RWPE2 (cell line): Measurements from ENCODE around the gene CMSS1.

Source experiments
- ATAC-seq: fragments of 200-7000 bp; cut with Tn5 transposase; 3 replicates; pipeline ENCODE4 v1.9.1; 2021; ENCODE audit warnings: low read depth
- DNase-seq: peaks from one replicate; pipeline ENCODE4 v3.0.0-alpha.2; 2020; ENCODE audit warnings: low spot score
- H3K27ac ChIP-seq: fragments of 450-650 bp; 2 replicates; pipeline ENCODE4 v1.5.1; 2017; ENCODE audit warnings: mild to moderate bottlenecking; ENCODE audit not compliant: poor library complexity, severe bottlenecking
- H3K27me3 ChIP-seq: fragments of 250-450 bp; sonication (Bioruptor Pico); 2 replicates; pipeline ENCODE4 v1.5.1; 2021; ENCODE audit warnings: mild to moderate bottlenecking, moderate library complexity; ENCODE audit not compliant: insufficient read depth, poor library complexity, severe bottlenecking
- H3K36me3 ChIP-seq: fragments of 250-450 bp; sonication (Bioruptor Pico); 2 replicates; pipeline ENCODE4 v1.5.1; 2020; ENCODE audit warnings: low read depth, mild to moderate bottlenecking, moderate library complexity
- H3K4me1 ChIP-seq: fragments of 250-450 bp; sonication (Bioruptor Pico); 2 replicates; pipeline ENCODE4 v1.5.1; 2021; ENCODE audit warnings: mild to moderate bottlenecking, moderate library complexity; ENCODE audit not compliant: insufficient read depth, poor library complexity, severe bottlenecking
- H3K4me3 ChIP-seq: fragments of 250-450 bp; sonication (Bioruptor Pico); 2 replicates; pipeline ENCODE4 v1.5.1; 2021; ENCODE audit warnings: mild to moderate bottlenecking, moderate library complexity; ENCODE audit not compliant: severe bottlenecking
- H3K9me3 ChIP-seq: fragments of 250-450 bp; sonication (Bioruptor Pico); 2 replicates; pipeline ENCODE4 v1.5.1; 2021; ENCODE audit warnings: mild to moderate bottlenecking, moderate library complexity; ENCODE audit not compliant: severe bottlenecking
- TF ChIP-seq, protein P1 (sequence below): fragments of 450-650 bp; IDR thresholded peaks from one replicate; pipeline ENCODE4 v1.5.1; 2017; ENCODE audit warnings: mild to moderate bottlenecking, moderate library complexity; ENCODE audit not compliant: poor library complexity, severe bottlenecking

The CMSS1 gene

DNA sequence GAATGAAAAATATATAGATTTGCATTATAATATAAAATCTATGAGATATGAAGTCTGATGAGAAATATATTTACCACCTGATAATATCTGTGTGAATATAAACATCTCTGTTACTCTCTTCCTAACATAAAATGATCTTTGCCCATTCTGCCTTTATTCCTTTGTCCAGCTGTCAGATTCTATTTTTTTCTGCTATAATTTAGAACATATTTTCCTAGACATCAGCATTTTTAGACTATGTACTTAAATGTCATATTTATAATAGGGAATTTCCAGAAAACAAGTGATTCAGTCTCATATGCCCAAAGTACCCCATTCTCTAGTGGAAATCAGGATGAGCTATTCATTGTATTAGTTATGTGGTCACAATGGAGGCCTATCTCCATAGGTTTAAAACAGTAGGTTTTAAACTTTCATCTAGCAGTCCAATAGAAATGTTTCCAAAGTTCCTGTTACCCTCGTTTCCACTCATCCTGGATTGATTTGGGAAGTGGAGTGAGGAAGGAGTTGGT lies 213.3 kb downstream of the CMSS1 start:
- ATAC-seq = no peak

DNA sequence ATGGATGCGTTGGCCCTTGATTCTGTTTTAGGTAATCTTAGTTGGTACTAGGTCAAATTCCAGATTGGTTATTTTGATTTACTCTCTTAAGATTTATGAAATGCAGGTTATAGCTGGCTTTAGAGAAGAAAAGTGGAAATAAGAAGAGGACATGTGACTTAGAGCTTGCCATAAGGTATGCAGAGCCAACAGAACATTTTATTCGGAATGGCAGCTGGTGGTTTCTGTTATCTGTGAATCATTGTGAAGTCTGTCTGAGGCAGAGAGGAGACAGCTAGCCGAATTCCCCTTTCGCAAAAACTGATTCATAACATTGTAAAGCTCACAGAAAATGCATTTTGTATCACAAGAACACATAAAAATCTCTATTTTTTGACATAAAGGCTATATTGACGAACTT lies 214.6 kb downstream of the CMSS1 start:
- Histone ChIP-seq H3K9me3 (no peaks in the 10 kb centered on the region), H3K27me3 (no peaks in the 10 kb centered on the region), H3K4me3 (no peak overlapping the region), H3K36me3 (no peaks in the 10 kb centered on the region), H3K27ac (peak overlapping the region; percentile 77), H3K4me1 (peaks cover 24% of the 10 kb centered on the region)
- DNase-seq (no peak), ATAC-seq (peak; percentile 76; the same call in 2 of the 3 replicates)
- TF ChIP-seq, protein P1, sequence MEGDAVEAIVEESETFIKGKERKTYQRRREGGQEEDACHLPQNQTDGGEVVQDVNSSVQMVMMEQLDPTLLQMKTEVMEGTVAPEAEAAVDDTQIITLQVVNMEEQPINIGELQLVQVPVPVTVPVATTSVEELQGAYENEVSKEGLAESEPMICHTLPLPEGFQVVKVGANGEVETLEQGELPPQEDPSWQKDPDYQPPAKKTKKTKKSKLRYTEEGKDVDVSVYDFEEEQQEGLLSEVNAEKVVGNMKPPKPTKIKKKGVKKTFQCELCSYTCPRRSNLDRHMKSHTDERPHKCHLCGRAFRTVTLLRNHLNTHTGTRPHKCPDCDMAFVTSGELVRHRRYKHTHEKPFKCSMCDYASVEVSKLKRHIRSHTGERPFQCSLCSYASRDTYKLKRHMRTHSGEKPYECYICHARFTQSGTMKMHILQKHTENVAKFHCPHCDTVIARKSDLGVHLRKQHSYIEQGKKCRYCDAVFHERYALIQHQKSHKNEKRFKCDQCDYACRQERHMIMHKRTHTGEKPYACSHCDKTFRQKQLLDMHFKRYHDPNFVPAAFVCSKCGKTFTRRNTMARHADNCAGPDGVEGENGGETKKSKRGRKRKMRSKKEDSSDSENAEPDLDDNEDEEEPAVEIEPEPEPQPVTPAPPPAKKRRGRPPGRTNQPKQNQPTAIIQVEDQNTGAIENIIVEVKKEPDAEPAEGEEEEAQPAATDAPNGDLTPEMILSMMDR = no peak

More for the DNA sequence above, 213.3 kb downstream of the CMSS1 start:
- H3K27me3 ChIP-seq = no peaks in the 10 kb centered on the region
- H3K9me3 ChIP-seq = no peaks in the 10 kb centered on the region
- H3K27ac ChIP-seq = no peak overlapping the region
- TF ChIP-seq, protein P1 = no peak
- no peak overlapping the region for H3K4me3 ChIP-seq
- DNase-seq = no peak
- no peaks in the 10 kb centered on the region for H3K36me3 ChIP-seq
- peaks cover 24% of the 10 kb centered on the region for H3K4me1 ChIP-seq

DNA sequence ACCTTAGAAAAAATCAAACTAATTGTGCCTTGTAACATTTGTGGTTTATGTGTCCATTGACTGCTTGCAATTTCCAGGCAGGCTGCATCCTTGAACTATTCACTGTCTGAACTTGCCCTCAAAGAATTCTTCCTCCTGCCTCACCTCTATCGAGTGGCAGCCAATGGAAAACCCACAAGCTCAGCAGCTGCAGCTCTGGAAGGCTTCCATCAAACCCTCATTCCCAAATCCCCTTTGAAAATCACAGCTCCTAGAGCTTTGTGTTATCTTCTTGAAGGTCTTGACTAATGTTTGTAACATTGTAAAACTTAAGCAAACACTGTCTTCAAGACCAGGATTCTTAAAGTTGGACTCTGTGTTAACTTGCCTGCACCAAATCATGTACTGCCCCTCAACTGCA lies 215.5 kb downstream of the CMSS1 start:
- Histone ChIP-seq H3K27ac (peak overlapping the region; percentile 77), H3K9me3 (no peaks in the 10 kb centered on the region), H3K27me3 (no peaks in the 10 kb centered on the region), H3K4me1 (peaks cover 24% of the 10 kb centered on the region), H3K36me3 (no peaks in the 10 kb centered on the region), H3K4me3 (no peak overlapping the region)
- DNase-seq = no peak
- TF ChIP-seq, protein P1 = no peak
- ATAC-seq = peak; percentile 86

DNA sequence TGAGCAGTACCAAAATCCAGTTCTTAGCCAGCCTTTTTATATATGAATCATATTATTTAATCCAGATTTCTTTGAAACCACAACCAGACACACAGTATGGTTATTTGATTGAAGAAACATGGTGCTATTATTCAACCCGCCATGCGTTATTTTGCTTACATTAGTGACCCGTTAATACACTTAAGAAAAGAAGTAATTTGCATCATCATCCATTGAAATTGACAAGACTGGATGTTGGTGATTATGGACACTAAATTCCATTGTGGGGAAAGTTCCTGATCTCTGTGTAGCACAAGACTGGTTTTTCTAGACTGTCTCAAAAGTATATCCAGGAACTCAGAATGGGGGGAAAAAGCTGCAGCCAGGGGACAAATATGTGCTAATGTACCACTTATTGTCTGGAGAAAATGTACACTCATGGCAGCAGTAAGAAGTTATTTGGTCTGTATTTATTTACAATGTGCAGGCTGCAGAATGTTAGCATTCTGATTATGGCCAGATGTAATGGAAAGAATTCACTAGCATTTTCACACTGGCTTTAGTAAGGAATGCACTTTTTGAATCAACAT lies 216.3 kb downstream of the CMSS1 start:
- no peaks in the 10 kb centered on the region for H3K9me3 ChIP-seq
- H3K4me3 ChIP-seq = no peak overlapping the region
- TF ChIP-seq, protein P1 = no peak
- peak overlapping the region; percentile 77 for H3K27ac ChIP-seq
- no peaks in the 10 kb centered on the region for H3K36me3 ChIP-seq
- no peak for DNase-seq
- peaks cover 24% of the 10 kb centered on the region for H3K4me1 ChIP-seq
- ATAC-seq = no peak
- no peaks in the 10 kb centered on the region for H3K27me3 ChIP-seq

DNA sequence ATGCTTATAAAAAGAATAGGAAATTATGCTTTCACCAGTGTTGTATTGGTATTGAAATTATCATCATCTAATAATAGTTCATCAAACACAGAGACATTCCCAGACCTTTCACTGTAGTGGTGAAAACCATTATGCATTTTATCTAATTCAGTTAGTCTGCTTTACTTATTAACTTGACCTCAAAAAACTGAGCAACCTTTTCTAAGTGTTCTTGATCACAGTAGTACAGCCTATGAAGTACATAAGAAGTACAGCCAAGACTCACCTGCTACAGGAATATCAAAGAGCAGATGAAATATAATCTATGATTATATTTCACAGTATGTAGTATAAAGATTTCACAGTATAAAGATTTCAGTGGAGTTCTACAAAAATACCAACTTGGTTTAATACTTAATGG lies 221.4 kb downstream of the CMSS1 start:
- Histone ChIP-seq H3K27ac (no peak overlapping the region), H3K4me1 (peaks cover 38% of the 10 kb centered on the region), H3K9me3 (no peaks in the 10 kb centered on the region), H3K4me3 (no peak overlapping the region), H3K36me3 (no peaks in the 10 kb centered on the region), H3K27me3 (no peaks in the 10 kb centered on the region)
- ATAC-seq (no peak), DNase-seq (no peak)
- TF ChIP-seq, protein P1 = no peak
